ENCODE data around the gene MVK. TPM values are rescaled to one million over a fixed set of nuclear protein-coding genes. Genes with fewer than 3 reads are reported as not detected.

The MVK gene
- total and polyA plus RNA-seq, 7 donors, result 9.1 to 40.8 (median 13.8) TPM

- DNase-seq, result no peak
- Histone ChIP-seq H3K27me3 (peaks cover 0 to 74% (median 33%) of the 10 kb centered on the region in 3 donors), H3K4me1 (no peaks in the 10 kb centered on the region), H3K36me3 (no peaks in the 10 kb centered on the region), H3K4me3 (no peak overlapping the region), H3K9me3 (no peaks in the 10 kb centered on the region), H3K27ac (no peak overlapping the region)
- TF ChIP-seq EP300 (IDR thresholded peaks at IDR 0.05) (no peak), CTCF (IDR thresholded peaks at IDR 0.05) (no peak)
- 21 to 55% methylated on average over 15 of the region's 15 CpGs for WGBS, 2 donors
- intact Hi-C loops (cut with DNase I), result no loop called here
Measured at GRCh38 chr12:109549613-109550270, 23.9 kb upstream of the MVK start.

DNA sequence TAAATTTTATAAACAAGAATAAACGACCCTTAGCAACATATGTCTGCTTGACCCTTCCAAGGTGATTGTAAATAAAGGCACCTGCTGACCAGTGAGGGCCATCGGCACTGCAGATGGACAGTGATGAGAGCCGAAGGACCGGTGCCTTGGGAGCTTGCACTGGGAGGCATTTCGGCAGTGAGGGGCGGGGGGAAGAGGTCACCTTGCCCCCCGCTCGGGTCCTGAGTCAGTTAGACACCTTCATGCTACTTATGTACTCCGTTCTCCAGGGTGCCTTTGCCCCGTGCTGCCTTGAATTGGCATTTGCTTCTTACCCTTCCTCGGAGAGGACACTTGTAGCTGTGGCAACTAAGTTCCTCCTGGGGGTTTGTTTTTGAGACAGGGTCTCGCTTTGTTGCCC lies 23.3 kb upstream of the MVK start:
- Histone ChIP-seq H3K36me3 (no peaks in the 10 kb centered on the region), H3K9me3 (no peaks in the 10 kb centered on the region), H3K4me1 (no peaks in the 10 kb centered on the region), H3K4me3 (no peak overlapping the region), H3K27me3 (peaks cover 0 to 74% (median 33%) of the 10 kb centered on the region in 3 donors), H3K27ac (no peak overlapping the region)
- 59 to 77% methylated on average over 12 of the region's 12 CpGs for WGBS, 2 donors
- intact Hi-C loops (cut with DNase I), result no loop called here
- TF ChIP-seq POLR2A (IDR thresholded peaks at IDR 0.05) (no peak), EP300 (IDR thresholded peaks at IDR 0.05) (no peak), CTCF (IDR thresholded peaks at IDR 0.05) (no peak), POLR2AphosphoS5 (IDR thresholded peaks at IDR 0.05) (no peak)
- DNase-seq, result no peak

GRCh38 chr12:109551108-109551507 lies 22.5 kb upstream of the MVK start:
- 86 to 94% methylated on average over 6 of the region's 6 CpGs for WGBS, 2 donors
- Histone ChIP-seq H3K27me3 (peaks cover 0 to 74% (median 33%) of the 10 kb centered on the region in 3 donors), H3K4me3 (no peak overlapping the region), H3K9me3 (no peaks in the 10 kb centered on the region), H3K4me1 (no peaks in the 10 kb centered on the region), H3K36me3 (no peaks in the 10 kb centered on the region), H3K27ac (no peak overlapping the region)
- no peak for TF ChIP-seq CTCF (IDR thresholded peaks at IDR 0.05)
- TF ChIP-seq EP300 (IDR thresholded peaks at IDR 0.05), result no peak
- TF ChIP-seq POLR2A (IDR thresholded peaks at IDR 0.05), result no peak
- no peak for TF ChIP-seq POLR2AphosphoS5 (IDR thresholded peaks at IDR 0.05)
- intact Hi-C loops (cut with DNase I), result no loop called here
- DNase-seq, result no peak

DNA sequence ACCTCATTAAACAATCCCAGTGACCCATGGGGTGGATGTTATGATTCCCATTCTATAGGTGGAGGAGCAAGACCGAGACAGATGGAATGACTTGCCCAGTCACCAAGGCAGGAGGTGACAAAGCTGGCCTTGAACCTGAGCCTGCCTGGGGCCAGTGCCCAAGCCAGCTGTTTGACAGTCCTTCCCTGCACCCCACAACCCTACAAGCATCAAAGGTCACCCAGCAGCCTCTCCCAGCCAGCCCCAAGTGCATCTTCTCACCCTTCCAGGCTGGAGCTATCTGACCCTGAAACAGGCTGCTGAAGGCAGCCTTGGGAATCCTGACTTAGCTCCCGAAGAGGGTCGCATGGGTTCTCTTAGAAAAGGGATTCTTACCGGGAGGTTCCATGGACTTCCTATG lies 20.6 kb upstream of the MVK start:
- intact Hi-C loops (cut with DNase I), result no loop called here
- TF ChIP-seq POLR2AphosphoS5 (IDR thresholded peaks at IDR 0.05), result no peak
- TF ChIP-seq CTCF (IDR thresholded peaks at IDR 0.05), result no peak
- no peak for TF ChIP-seq POLR2A (IDR thresholded peaks at IDR 0.05)
- TF ChIP-seq EP300 (IDR thresholded peaks at IDR 0.05), result no peak
- WGBS, 2 donors, result 49 to 76% methylated on average over 4 of the region's 4 CpGs
- DNase-seq, result no peak
- H3K4me1 ChIP-seq, result no peaks in the 10 kb centered on the region
- H3K4me3 ChIP-seq, result no peak overlapping the region
- no peaks in the 10 kb centered on the region for H3K9me3 ChIP-seq
- no peak overlapping the region for H3K27ac ChIP-seq
- H3K27me3 ChIP-seq, result peaks cover 0 to 60% (median 27%) of the 10 kb centered on the region in 3 donors
- H3K36me3 ChIP-seq, result no peaks in the 10 kb centered on the region

GRCh38 chr12:109553483-109553882 lies 20.1 kb upstream of the MVK start:
- Histone ChIP-seq H3K9me3 (no peaks in the 10 kb centered on the region), H3K4me3 (no peak overlapping the region), H3K4me1 (no peaks in the 10 kb centered on the region), H3K27ac (no peak overlapping the region), H3K36me3 (no peaks in the 10 kb centered on the region), H3K27me3 (peaks cover 0 to 55% (median 27%) of the 10 kb centered on the region in 3 donors)
- TF ChIP-seq EP300 (IDR thresholded peaks at IDR 0.05) (no peak), POLR2A (IDR thresholded peaks at IDR 0.05) (no peak), CTCF (IDR thresholded peaks at IDR 0.05) (no peak), POLR2AphosphoS5 (IDR thresholded peaks at IDR 0.05) (no peak)
- intact Hi-C loops (cut with DNase I), result no loop called here
- 46 to 79% methylated on average over 7 of the region's 7 CpGs for WGBS, 2 donors
- no peak for DNase-seq
